Neural cell (in vitro differentiated cells): ENCODE measurements around the gene DUS3L. TPM values are rescaled to one million over a fixed set of nuclear protein-coding genes. Genes with fewer than 3 reads are reported as not detected.

Source experiments
- H2AFZ ChIP-seq: fragments of 200-600, 300-800 bp; sonication (generic), shearing (Covaris generic); 2 replicates; pipeline ENCODE4 v1.6.0; 2014; ENCODE audit warnings: low read depth, mild to moderate bottlenecking, antibody characterized with exemption, low read length, moderate library complexity
- H3F3A ChIP-seq: fragments of 200-600 bp; shearing (Covaris generic); 2 replicates; pipeline ENCODE4 v1.6.1; 2016; ENCODE audit warnings: mild to moderate bottlenecking, moderate library complexity, mixed read lengths, antibody characterized with exemption, low read length; ENCODE audit not compliant: insufficient read depth, poor library complexity, severe bottlenecking
- H3K27ac ChIP-seq: fragments of 200-600, 300-800 bp; sonication (generic), shearing (Covaris generic); 2 replicates; pipeline ENCODE4 v1.5.1; 2014; ENCODE audit warnings: mild to moderate bottlenecking, low read length, moderate library complexity
- H3K27me3 ChIP-seq: fragments of 300-800, 200-600 bp; sonication (generic), shearing (Covaris generic); 2 replicates; pipeline ENCODE4 v1.6.0; 2014; ENCODE audit warnings: mild to moderate bottlenecking, low read depth, low read length, moderate library complexity; ENCODE audit not compliant: insufficient read depth
- H3K36me3 ChIP-seq: fragments of 300-800, 200-600 bp; sonication (generic), shearing (Covaris generic); 2 replicates; pipeline ENCODE4 v1.5.1; 2014; ENCODE audit warnings: mild to moderate bottlenecking, antibody characterized with exemption, low read length, moderate library complexity; ENCODE audit not compliant: insufficient read depth
- H3K4me2 ChIP-seq: fragments of 300-800, 200-600 bp; sonication (generic), shearing (Covaris generic); 2 replicates; pipeline ENCODE4 v1.6.0; 2014; ENCODE audit warnings: mild to moderate bottlenecking, low read length
- H3K4me3 ChIP-seq: fragments of 300-800, 200-600 bp; sonication (generic), shearing (Covaris generic); 2 replicates; pipeline ENCODE4 v1.5.1; 2014; ENCODE audit warnings: mild to moderate bottlenecking, low read length, moderate library complexity
- H3K79me2 ChIP-seq: fragments of 200-600 bp; shearing (Covaris generic); replicated peaks from 2 replicates; pipeline ENCODE4 v1.6.0; 2014; ENCODE audit warnings: mild to moderate bottlenecking, low read length, moderate library complexity; ENCODE audit not compliant: insufficient read depth
- H3K9ac ChIP-seq: fragments of 300-800, 200-600 bp; sonication (generic), shearing (Covaris generic); 2 replicates; pipeline ENCODE4 v1.6.1; 2016; ENCODE audit warnings: mild to moderate bottlenecking, low read length, mixed read lengths
- H3K9me2 ChIP-seq: fragments of 200-600 bp; shearing (Covaris generic); 2 replicates; pipeline ENCODE4 v1.6.1; 2016; ENCODE audit warnings: mild to moderate bottlenecking, low read length, mixed read lengths; ENCODE audit not compliant: insufficient read depth
- H3K9me3 ChIP-seq: fragments of 200-600, 300-800 bp; sonication (generic), shearing (Covaris generic); 2 replicates; pipeline ENCODE4 v1.6.1; 2016; ENCODE audit warnings: mild to moderate bottlenecking, mixed run types, low read length, moderate library complexity, mixed read lengths
- H4K20me1 ChIP-seq: fragments of 200-600 bp; shearing (Covaris generic); 2 replicates; pipeline ENCODE4 v1.6.1; 2016; ENCODE audit warnings: mild to moderate bottlenecking, mixed run types; ENCODE audit not compliant: insufficient read depth
- EP300 ChIP-seq: fragments of 450-650 bp; conservative IDR thresholded peaks from 2 replicates; pipeline ENCODE4 v1.6.1; 2014; ENCODE audit warnings: antibody characterized with exemption, mild to moderate bottlenecking, moderate library complexity; ENCODE audit not compliant: poor library complexity, severe bottlenecking
- EZH2 ChIP-seq: fragments of 200-600, 300-800 bp; shearing (Covaris generic), sonication (generic); IDR thresholded peaks from 2 replicates; pipeline ENCODE4 v1.6.1; 2014; ENCODE audit warnings: antibody characterized with exemption, low read length, borderline replicate concordance, mild to moderate bottlenecking; ENCODE audit not compliant: insufficient read depth, poor library complexity, severe bottlenecking
- MXI1 ChIP-seq: fragments of 450-650 bp; conservative IDR thresholded peaks from 2 replicates; pipeline ENCODE4 v1.6.1; 2014; ENCODE audit warnings: antibody characterized with exemption, mild to moderate bottlenecking; ENCODE audit not compliant: poor library complexity, severe bottlenecking
- POLR2AphosphoS5 ChIP-seq: IDR thresholded peaks from 2 replicates; pipeline ENCODE4 v1.6.1; 2012
- RAD21 ChIP-seq: fragments of 450-650 bp; conservative IDR thresholded peaks from 2 replicates; pipeline ENCODE4 v1.6.1; 2014; ENCODE audit warnings: antibody characterized with exemption, mild to moderate bottlenecking, moderate library complexity
- REST ChIP-seq: IDR thresholded peaks from 2 replicates; pipeline ENCODE4 v1.6.1; 2012; ENCODE audit warnings: borderline replicate concordance
- SMC3 ChIP-seq: fragments of 450-650 bp; conservative IDR thresholded peaks from 2 replicates; pipeline ENCODE4 v1.6.1; 2014; ENCODE audit warnings: antibody characterized with exemption, mild to moderate bottlenecking, moderate library complexity; ENCODE audit not compliant: poor library complexity
- TAF1 ChIP-seq: IDR thresholded peaks from 2 replicates; pipeline ENCODE4 v1.6.1; 2012; ENCODE audit warnings: low read depth
- polyA plus RNA-seq: library from polyadenylated mRNA; depleted of rRNA; stranded (reverse); fragments of >200 nt; gene quantifications from 2 replicates; pipeline ENCODE4 v1.2.3, GENCODE V29; 2014
- TF ChIP-seq, protein P1 (sequence below): fragments of 450-650 bp; IDR thresholded peaks from 2 replicates; pipeline ENCODE4 v1.5.1; 2014; ENCODE audit warnings: antibody characterized with exemption, mild to moderate bottlenecking, moderate library complexity; ENCODE audit not compliant: poor library complexity, severe bottlenecking

DUS3L gene
- polyA plus RNA-seq, 1 donor from 2014 or later: 34.2 TPM

DNA sequence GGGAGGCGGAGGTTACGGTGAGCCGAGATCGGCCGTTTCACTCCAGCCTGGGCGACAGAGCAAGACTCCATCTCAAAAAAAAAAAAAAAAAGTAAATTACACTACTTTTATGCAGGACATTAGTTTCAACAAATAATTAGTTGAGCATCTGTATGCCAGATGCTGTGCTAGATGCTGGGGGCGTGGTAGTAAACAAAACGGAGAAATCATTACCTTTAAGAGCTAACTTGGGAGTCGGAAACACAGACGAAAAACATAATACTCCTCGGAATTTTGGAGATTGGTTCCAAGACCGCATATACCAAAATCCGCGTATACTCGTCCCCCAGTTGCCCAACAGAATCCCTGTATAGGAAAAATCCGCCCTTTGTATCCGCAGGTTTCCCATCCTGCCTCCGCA lies 1.3 kb upstream of the DUS3L start:
- Histone ChIP-seq H3K9me3 (no peaks in the 10 kb centered on the region), H3K4me2 (no peak overlapping the region), H3K27ac (no peak overlapping the region), H3K4me3 (no peak overlapping the region), H3K36me3 (no peaks in the 10 kb centered on the region), H3K27me3 (no peaks in the 10 kb centered on the region), H3K9ac (no peak overlapping the region), H2AFZ (no peak overlapping the region), H3F3A (no peaks in the 10 kb centered on the region), H3K9me2 (no peaks in the 10 kb centered on the region), H4K20me1 (no peaks in the 10 kb centered on the region), H3K79me2 (no peaks in the 10 kb centered on the region)
- TF ChIP-seq POLR2AphosphoS5 (no peak), EP300 (no peak), TAF1 (no peak), EZH2 (no peak), MXI1 (no peak), RAD21 (no peak), SMC3 (no peak)
- TF ChIP-seq, protein P1, sequence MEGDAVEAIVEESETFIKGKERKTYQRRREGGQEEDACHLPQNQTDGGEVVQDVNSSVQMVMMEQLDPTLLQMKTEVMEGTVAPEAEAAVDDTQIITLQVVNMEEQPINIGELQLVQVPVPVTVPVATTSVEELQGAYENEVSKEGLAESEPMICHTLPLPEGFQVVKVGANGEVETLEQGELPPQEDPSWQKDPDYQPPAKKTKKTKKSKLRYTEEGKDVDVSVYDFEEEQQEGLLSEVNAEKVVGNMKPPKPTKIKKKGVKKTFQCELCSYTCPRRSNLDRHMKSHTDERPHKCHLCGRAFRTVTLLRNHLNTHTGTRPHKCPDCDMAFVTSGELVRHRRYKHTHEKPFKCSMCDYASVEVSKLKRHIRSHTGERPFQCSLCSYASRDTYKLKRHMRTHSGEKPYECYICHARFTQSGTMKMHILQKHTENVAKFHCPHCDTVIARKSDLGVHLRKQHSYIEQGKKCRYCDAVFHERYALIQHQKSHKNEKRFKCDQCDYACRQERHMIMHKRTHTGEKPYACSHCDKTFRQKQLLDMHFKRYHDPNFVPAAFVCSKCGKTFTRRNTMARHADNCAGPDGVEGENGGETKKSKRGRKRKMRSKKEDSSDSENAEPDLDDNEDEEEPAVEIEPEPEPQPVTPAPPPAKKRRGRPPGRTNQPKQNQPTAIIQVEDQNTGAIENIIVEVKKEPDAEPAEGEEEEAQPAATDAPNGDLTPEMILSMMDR: no peak

DNA sequence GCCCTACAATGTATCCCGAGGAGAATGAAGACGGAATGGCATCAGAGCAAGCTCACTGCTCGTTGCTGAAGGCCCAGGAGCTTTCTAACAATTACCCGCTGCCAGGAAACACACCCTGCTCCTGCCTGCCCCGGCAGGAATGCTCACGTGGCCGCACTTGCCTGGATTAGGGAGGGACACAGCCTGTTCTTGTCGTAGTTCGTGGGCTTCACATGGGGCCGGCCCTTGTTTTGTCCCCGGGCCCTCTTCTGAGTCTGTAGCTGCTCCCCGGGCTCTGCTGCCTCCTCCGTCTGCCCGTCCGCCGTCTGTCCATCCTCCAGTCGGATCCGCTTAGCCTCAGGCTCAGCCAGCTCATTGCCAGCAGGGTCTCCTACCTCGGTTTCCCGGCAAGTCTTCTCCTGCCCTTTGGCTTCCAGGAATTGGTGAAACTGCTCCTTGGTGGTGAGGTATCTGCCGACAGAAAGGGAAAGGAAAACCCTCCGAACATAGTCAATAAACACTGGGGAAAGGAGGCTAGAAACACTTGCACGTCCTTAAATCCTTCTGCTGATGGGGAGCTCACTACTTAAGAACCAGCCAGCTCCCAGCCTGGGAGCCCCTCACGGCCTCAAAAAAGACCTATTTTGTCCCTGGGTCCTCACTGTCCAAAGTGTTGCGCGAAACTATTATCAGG lies 941 bp downstream of the DUS3L start:
- no peak overlapping the region for H3K27ac ChIP-seq
- H3K9ac ChIP-seq: no peak overlapping the region
- no peaks in the 10 kb centered on the region for H3K79me2 ChIP-seq

More for the DNA sequence above, 941 bp downstream of the DUS3L start:
- Histone ChIP-seq H3K4me3 (peak overlapping the region; percentile 86), H3K36me3 (no peaks in the 10 kb centered on the region), H3K27me3 (no peaks in the 10 kb centered on the region), H3K9me2 (no peaks in the 10 kb centered on the region), H3K9me3 (no peaks in the 10 kb centered on the region), H4K20me1 (no peaks in the 10 kb centered on the region), H3K4me2 (peak overlapping the region; percentile 74), H3F3A (no peaks in the 10 kb centered on the region), H2AFZ (no peak overlapping the region)
- TF ChIP-seq TAF1 (no peak), EZH2 (no peak), REST (no peak), EP300 (no peak), SMC3 (no peak), MXI1 (no peak), RAD21 (no peak), POLR2AphosphoS5 (no peak)
- TF ChIP-seq, protein P1: no peak
